ENCODE measurements around the gene AHR.

Gene AHR

GRCh38 chr7:17311952-17312351 is 13.5 kb downstream of the AHR start:
- no peaks in the 10 kb centered on the region for H3F3A ChIP-seq (ENCODE audit: insufficient read depth, low read length)
- H3K9ac ChIP-seq (ENCODE audit: low read length) = no peak overlapping the region
- no peak overlapping the region for H3K4me3 ChIP-seq (ENCODE audit: low read depth, low read length, poor library complexity, severe bottlenecking)
- no peaks in the 10 kb centered on the region for H3K27me3 ChIP-seq (ENCODE audit: insufficient read depth, low read length)
- no peaks in the 10 kb centered on the region for H3K9me2 ChIP-seq (ENCODE audit: low read depth, low read length)
- H3K4me2 ChIP-seq (ENCODE audit: low read length) = no peak overlapping the region
- H3K4me1 ChIP-seq (ENCODE audit: insufficient read depth, low read length, severe bottlenecking) = no peaks in the 10 kb centered on the region
- H4K20me1 ChIP-seq (ENCODE audit: insufficient read depth, low read length) = no peaks in the 10 kb centered on the region; the same call in 1 of the 2 replicates
- TF ChIP-seq, protein P1, sequence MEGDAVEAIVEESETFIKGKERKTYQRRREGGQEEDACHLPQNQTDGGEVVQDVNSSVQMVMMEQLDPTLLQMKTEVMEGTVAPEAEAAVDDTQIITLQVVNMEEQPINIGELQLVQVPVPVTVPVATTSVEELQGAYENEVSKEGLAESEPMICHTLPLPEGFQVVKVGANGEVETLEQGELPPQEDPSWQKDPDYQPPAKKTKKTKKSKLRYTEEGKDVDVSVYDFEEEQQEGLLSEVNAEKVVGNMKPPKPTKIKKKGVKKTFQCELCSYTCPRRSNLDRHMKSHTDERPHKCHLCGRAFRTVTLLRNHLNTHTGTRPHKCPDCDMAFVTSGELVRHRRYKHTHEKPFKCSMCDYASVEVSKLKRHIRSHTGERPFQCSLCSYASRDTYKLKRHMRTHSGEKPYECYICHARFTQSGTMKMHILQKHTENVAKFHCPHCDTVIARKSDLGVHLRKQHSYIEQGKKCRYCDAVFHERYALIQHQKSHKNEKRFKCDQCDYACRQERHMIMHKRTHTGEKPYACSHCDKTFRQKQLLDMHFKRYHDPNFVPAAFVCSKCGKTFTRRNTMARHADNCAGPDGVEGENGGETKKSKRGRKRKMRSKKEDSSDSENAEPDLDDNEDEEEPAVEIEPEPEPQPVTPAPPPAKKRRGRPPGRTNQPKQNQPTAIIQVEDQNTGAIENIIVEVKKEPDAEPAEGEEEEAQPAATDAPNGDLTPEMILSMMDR (IDR thresholded peaks at IDR 0.05; ENCODE audit: low read length) = no peak
- TF ChIP-seq EZH2 (IDR thresholded peaks at IDR 0.05; ENCODE audit: borderline replicate concordance, low read length) = no peak
- no peak overlapping the region for H3K27ac ChIP-seq (ENCODE audit: low read depth, low read length, poor library complexity, severe bottlenecking)
- no peak overlapping the region for H2AFZ ChIP-seq (ENCODE audit: low read length)
- no peaks in the 10 kb centered on the region for H3K79me2 ChIP-seq (ENCODE audit: insufficient read depth, low read length)
- no peaks in the 10 kb centered on the region for H3K9me3 ChIP-seq (ENCODE audit: low read length)
- no peaks in the 10 kb centered on the region for H3K36me3 ChIP-seq (ENCODE audit: insufficient read depth, low read length)

- TF ChIP-seq, protein P1 (IDR thresholded peaks at IDR 0.05; ENCODE audit: low read length) = no peak
- no peak for TF ChIP-seq EZH2 (IDR thresholded peaks at IDR 0.05; ENCODE audit: borderline replicate concordance, low read length)
- no peaks in the 10 kb centered on the region for H3K79me2 ChIP-seq (ENCODE audit: insufficient read depth, low read length)
- H3K9me3 ChIP-seq (ENCODE audit: low read length) = no peaks in the 10 kb centered on the region
- no peaks in the 10 kb centered on the region for H3K9me2 ChIP-seq (ENCODE audit: low read depth, low read length)
- H3K27me3 ChIP-seq (ENCODE audit: insufficient read depth, low read length) = no peaks in the 10 kb centered on the region
- no peak overlapping the region for H3K4me3 ChIP-seq (ENCODE audit: low read depth, low read length, poor library complexity, severe bottlenecking)
- H3K9ac ChIP-seq (ENCODE audit: low read length) = no peak overlapping the region
- no peaks in the 10 kb centered on the region; the same call in 1 of the 2 replicates for H4K20me1 ChIP-seq (ENCODE audit: insufficient read depth, low read length)
- no peak overlapping the region for H3K27ac ChIP-seq (ENCODE audit: low read depth, low read length, poor library complexity, severe bottlenecking)
- H2AFZ ChIP-seq (ENCODE audit: low read length) = no peak overlapping the region
- H3K4me2 ChIP-seq (ENCODE audit: low read length) = no peak overlapping the region
- no peaks in the 10 kb centered on the region for H3K4me1 ChIP-seq (ENCODE audit: insufficient read depth, low read length, severe bottlenecking)
- H3F3A ChIP-seq (ENCODE audit: insufficient read depth, low read length) = no peaks in the 10 kb centered on the region
- no peaks in the 10 kb centered on the region for H3K36me3 ChIP-seq (ENCODE audit: insufficient read depth, low read length)
Measured at GRCh38 chr7:17312641-17313040, 14.2 kb downstream of the AHR start.

DNA sequence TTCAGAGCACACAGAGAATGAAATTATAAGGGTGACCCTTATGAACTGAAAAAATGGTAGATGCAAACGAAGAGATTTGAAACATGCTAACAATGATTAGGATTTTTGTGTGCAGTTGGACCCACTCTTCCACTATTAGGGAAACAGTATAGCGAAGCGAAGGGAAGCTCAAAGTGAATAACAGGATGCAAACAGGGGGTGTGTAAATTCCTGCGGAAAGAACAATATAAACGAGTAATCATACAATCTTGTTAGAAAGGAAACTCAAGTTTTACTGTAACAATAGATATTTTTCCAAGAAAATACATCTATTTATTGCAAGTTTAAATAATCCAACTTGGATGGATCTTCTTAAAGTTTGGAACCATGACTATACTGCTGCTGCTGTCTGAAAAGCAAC is 14.7 kb downstream of the AHR start:
- H3K27ac ChIP-seq (ENCODE audit: low read depth, low read length, poor library complexity, severe bottlenecking) = no peak overlapping the region
- H3K36me3 ChIP-seq (ENCODE audit: insufficient read depth, low read length) = no peaks in the 10 kb centered on the region
- no peaks in the 10 kb centered on the region for H3K79me2 ChIP-seq (ENCODE audit: insufficient read depth, low read length)
- H3K4me1 ChIP-seq (ENCODE audit: insufficient read depth, low read length, severe bottlenecking) = no peaks in the 10 kb centered on the region
- H2AFZ ChIP-seq (ENCODE audit: low read length) = no peak overlapping the region
- H3K4me2 ChIP-seq (ENCODE audit: low read length) = no peak overlapping the region
- H3K9me2 ChIP-seq (ENCODE audit: low read depth, low read length) = no peaks in the 10 kb centered on the region
- H3K27me3 ChIP-seq (ENCODE audit: insufficient read depth, low read length) = no peaks in the 10 kb centered on the region
- no peak overlapping the region for H3K4me3 ChIP-seq (ENCODE audit: low read depth, low read length, poor library complexity, severe bottlenecking)
- no peak overlapping the region for H3K9ac ChIP-seq (ENCODE audit: low read length)
- H3F3A ChIP-seq (ENCODE audit: insufficient read depth, low read length) = no peaks in the 10 kb centered on the region
- no peaks in the 10 kb centered on the region; the same call in 1 of the 2 replicates for H4K20me1 ChIP-seq (ENCODE audit: insufficient read depth, low read length)
- no peak for TF ChIP-seq EZH2 (IDR thresholded peaks at IDR 0.05; ENCODE audit: borderline replicate concordance, low read length)
- TF ChIP-seq, protein P1 (IDR thresholded peaks at IDR 0.05; ENCODE audit: low read length) = no peak
- no peaks in the 10 kb centered on the region for H3K9me3 ChIP-seq (ENCODE audit: low read length)

All from OCI-LY1 (cell line).